Stomach smooth muscle (tissue), 2 donors: ENCODE results near the gene CABLES2.

Source experiments
- H3K27ac ChIP-seq: one replicate; pipeline ENCODE4 v1.7.0; 2013; ENCODE audit warnings: mild to moderate bottlenecking, low read length, inconsistent platforms
- H3K27me3 ChIP-seq, 2 donors: one replicate each; pipeline ENCODE4 v1.7.0; 2013; ENCODE audit warnings: low read length in 2 of 2; ENCODE audit not compliant: insufficient read depth in 2 of 2, control insufficient read depth in 1 of 2
- H3K36me3 ChIP-seq, 2 donors: one replicate each; pipeline ENCODE4 v1.7.0; 2013; ENCODE audit warnings: low read length in 2 of 2; ENCODE audit not compliant: control insufficient read depth in 2 of 2, insufficient read depth in 2 of 2
- H3K4me1 ChIP-seq: one replicate; pipeline ENCODE4 v1.7.0; 2013; ENCODE audit warnings: low read length; ENCODE audit not compliant: control insufficient read depth, insufficient read depth
- H3K4me3 ChIP-seq, 2 donors: one replicate each; pipeline ENCODE4 v1.7.0; 2013; ENCODE audit warnings: low read length in 2 of 2
- H3K9ac ChIP-seq, 2 donors: one replicate each; pipeline ENCODE4 v1.7.0; 2013; ENCODE audit warnings: low read length in 2 of 2, mild to moderate bottlenecking in 1 of 2
- H3K9me3 ChIP-seq, 2 donors: one replicate each; pipeline ENCODE4 v1.7.0; 2013; ENCODE audit warnings: low read length in 2 of 2; ENCODE audit not compliant: control insufficient read depth in 2 of 2
- donor health status: healthy.
- donor health status: Pancreatic carcinoma.

Gene CABLES2

DNA sequence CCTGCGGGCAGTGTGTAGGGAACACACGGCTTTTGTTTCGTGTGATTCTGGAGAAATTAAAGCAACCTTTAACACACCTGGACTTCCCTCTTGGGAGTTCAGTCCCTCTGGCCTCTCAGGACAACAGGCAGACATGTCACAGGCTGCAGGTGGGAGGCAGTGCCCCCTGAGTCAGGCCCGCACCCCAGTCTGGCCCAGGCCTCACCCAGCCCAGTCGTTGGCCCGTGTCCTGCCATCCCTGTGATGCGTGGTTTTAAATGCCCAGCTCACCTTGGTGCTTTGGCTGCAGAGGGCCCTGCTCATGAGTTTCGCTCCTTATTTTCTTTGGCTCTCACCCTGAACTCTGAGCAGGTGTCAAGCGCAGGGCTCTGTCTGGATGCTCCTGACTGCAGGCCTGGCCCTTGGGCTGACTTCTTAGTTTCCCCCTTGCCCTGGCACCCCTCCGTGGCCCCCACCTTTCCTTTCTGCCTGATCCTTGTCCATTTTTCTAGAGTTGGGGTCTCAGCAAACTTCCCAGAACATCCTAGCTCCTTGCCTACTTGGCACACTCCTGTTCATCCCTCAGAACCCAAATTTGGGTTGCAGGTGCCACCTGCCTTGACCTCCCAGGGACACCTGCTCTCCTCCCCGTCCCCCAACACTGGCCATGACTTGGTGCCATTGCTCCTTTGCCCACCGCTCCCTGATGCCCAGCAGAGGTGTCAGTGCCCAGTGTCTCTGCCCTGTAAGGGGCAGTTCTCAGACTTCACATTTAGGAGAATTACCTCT is 2.2 kb upstream of the CABLES2 start:
- H3K27me3 ChIP-seq: no peaks in the 10 kb centered on the region
- no peaks in the 10 kb centered on the region for H3K36me3 ChIP-seq
- peak overlapping the region; percentile 41 for H3K27ac ChIP-seq
- no peak overlapping the region for H3K4me3 ChIP-seq
- H3K9me3 ChIP-seq: no peaks in the 10 kb centered on the region
- no peak overlapping the region for H3K9ac ChIP-seq
- peaks cover 41% of the 10 kb centered on the region for H3K4me1 ChIP-seq

DNA sequence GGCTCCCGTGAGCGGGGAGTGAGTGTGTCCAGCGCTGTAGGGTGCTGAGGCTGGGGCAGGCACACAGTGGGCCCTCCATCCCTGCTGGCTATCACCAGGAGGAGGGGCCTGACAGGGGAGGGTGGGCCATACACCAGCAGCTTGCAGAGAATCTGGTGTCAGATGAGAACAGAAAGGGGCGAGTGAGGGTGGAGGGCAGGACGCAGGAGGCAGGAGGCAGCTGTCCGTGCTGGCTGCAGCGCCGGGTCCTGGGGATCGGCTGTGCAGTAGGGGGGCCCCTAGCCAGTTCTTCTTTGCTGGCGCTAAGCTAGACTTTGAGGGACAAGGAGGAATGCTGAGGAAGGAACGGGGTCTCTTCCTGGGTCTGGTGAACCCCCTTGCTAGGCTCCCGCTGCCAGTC is 1.6 kb upstream of the CABLES2 start:
- H3K9me3 ChIP-seq: no peaks in the 10 kb centered on the region
- no peak overlapping the region for H3K9ac ChIP-seq
- H3K27ac ChIP-seq: no peak overlapping the region
- H3K36me3 ChIP-seq: no peaks in the 10 kb centered on the region
- H3K27me3 ChIP-seq: no peaks in the 10 kb centered on the region
- peaks cover 41% of the 10 kb centered on the region for H3K4me1 ChIP-seq
- no peak overlapping the region for H3K4me3 ChIP-seq

DNA sequence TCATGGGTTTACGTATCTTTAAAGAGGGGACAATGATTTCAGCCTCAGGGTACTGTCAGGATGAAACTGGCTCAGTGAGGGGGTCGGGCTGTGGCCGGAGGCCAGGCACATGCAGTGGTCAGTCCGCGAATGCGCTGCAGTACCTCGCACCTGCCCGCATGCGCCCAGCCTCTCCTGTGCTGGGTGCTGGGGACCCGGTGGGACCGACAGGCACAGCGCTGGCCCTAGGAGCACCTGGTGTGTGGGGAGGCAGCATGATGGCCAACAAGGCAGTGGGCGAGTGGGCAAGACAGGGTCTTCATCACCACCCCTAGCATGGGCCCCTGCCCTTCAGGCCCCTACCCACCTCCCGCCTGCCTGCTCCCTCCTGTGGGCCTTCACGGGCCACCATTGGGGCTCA is 970 bp upstream of the CABLES2 start:
- H3K27ac ChIP-seq: no peak overlapping the region
- no peak overlapping the region for H3K4me3 ChIP-seq
- H3K27me3 ChIP-seq: no peaks in the 10 kb centered on the region
- H3K36me3 ChIP-seq: peaks cover 0 to under 1% of the 10 kb centered on the region in 2 donors
- no peaks in the 10 kb centered on the region for H3K9me3 ChIP-seq
- no peak overlapping the region for H3K9ac ChIP-seq
- peaks cover 41% of the 10 kb centered on the region for H3K4me1 ChIP-seq

DNA sequence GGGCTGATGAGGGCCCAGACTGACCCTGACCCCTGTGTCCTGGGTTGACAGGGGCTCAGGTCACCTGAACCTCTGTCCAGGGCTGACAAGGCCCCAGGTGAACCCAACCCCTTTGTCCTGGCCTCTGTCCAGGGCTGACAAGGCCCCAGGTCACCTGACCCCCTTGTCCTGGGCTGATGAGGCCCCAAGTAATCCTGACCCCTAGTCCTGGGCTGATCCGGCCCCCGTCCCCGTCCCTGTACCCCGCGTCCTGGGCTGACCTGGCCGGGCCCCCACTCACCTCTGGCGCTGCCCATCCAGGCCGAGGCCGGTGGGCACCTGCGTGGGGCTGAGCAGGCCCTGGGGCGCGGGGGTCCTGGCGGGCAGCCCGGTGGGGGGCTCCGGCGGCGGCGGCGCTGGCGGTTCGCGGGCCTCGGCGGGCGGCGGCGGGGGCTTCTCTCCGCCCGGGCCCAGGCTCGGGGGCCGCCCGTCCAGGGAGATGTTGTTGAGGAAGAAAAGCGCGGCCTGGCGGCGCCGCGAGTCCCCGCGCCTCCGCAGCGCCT is 379 bp downstream of the CABLES2 start:
- peaks cover 41% of the 10 kb centered on the region for H3K4me1 ChIP-seq
- peak overlapping the region; percentile 70 to 85 for H3K9ac ChIP-seq
- peaks cover 0 to 3% of the 10 kb centered on the region in 2 donors for H3K36me3 ChIP-seq
- no peaks in the 10 kb centered on the region for H3K9me3 ChIP-seq
- no peak overlapping the region for H3K27ac ChIP-seq
- peak overlapping the region; percentile 76 to 82 for H3K4me3 ChIP-seq
- no peaks in the 10 kb centered on the region for H3K27me3 ChIP-seq

GRCh38 chr20:62405981-62406513 is 1.0 kb downstream of the CABLES2 start:
- peaks cover 41% of the 10 kb centered on the region for H3K4me1 ChIP-seq
- no peaks in the 10 kb centered on the region for H3K9me3 ChIP-seq
- peaks cover 0 to 3% of the 10 kb centered on the region in 2 donors for H3K36me3 ChIP-seq
- peak overlapping the region; percentile 24 for H3K27ac ChIP-seq
- peak overlapping the region; percentile 70 to 85 for H3K9ac ChIP-seq
- H3K27me3 ChIP-seq: no peaks in the 10 kb centered on the region
- H3K4me3 ChIP-seq: peak overlapping the region; percentile 76 to 82

DNA sequence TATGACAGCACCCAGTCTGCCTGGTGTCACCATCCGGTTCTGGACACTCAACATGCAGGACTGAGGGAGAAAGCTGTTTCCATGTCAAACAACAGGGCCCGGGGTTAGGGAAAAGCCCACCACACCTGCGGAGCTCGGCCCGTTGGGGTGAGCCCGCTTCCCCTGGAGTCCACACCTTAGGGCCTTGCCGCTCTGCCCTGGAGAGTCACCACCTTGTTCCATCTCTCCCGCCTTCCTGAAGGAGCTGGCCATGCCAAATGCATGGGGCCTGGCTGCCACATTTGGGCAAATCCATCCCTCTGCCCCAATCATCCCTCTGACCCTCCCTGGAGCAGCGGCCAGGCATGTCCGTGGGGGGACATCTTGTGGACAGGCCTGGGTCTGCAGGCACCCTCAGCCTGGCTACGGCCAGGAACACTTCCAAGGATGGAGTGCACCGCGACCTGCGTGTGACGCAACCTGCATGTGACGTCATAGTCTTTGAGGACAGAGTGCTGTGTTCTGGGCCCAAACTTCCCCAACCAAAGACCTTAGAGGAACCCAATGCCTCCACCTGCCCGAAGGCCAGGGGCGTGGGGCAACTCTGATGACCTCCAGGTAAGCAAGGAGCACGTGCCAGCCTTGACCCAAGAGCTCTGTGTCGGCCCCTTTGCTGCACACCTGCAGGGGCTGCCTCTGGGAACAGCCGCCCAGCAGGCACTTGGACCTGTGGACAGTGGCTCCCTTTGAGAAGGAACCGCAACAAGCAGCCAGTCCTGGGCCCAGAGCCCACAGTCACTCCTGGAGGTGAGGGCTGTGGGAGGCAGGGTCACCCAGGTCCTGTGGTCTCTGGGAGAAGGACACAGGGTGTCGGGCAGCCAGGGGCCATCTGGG is 1.7 kb downstream of the CABLES2 start:
- Histone ChIP-seq H3K36me3 (peaks cover 0 to 3% of the 10 kb centered on the region in 2 donors), H3K27me3 (no peaks in the 10 kb centered on the region), H3K4me3 (peak overlapping the region in 1 of 2 donors; percentile 82), H3K9ac (peak overlapping the region in 1 of 2 donors; percentile 70), H3K9me3 (no peaks in the 10 kb centered on the region), H3K4me1 (peaks cover 37% of the 10 kb centered on the region), H3K27ac (peak overlapping the region; percentile 24)

- Histone ChIP-seq H3K9ac (no peak overlapping the region), H3K4me3 (no peak overlapping the region), H3K4me1 (peaks cover 31% of the 10 kb centered on the region), H3K9me3 (no peaks in the 10 kb centered on the region), H3K27ac (no peak overlapping the region), H3K36me3 (peaks cover 0 to 3% of the 10 kb centered on the region in 2 donors), H3K27me3 (no peaks in the 10 kb centered on the region)
Observed at GRCh38 chr20:62404761-62405107, 2.4 kb downstream of the CABLES2 start.

DNA sequence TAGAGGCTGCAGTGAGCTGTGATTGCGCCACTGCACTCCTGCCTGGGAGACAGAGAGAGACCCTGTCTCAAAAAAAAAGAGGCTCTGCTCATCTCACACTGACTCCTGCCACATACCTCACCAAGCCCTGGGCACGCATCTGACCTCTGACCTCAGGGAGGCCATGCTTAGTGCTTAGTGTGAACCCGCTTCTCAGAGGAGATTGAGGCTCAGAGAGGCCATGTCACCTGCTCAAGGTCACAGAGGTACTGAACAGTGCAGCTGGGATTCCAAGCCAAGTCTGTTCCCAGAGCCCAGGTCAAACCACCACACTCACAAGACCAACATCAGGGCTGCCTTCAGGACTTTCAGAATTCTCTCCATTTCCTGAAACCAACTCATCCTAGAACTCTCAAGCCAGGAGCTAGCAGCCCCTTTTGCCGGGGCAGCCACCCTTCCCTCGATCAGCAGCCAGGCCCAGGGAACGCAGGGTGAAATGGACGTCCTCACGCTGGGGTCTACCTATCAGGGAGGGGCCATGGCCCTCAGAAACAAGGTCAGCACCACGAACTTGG is 2.9 kb downstream of the CABLES2 start:
- Histone ChIP-seq H3K27me3 (no peaks in the 10 kb centered on the region), H3K4me3 (no peak overlapping the region), H3K36me3 (peaks cover 0 to 3% of the 10 kb centered on the region in 2 donors), H3K9me3 (no peaks in the 10 kb centered on the region), H3K9ac (no peak overlapping the region), H3K27ac (no peak overlapping the region), H3K4me1 (peaks cover 29% of the 10 kb centered on the region)

DNA sequence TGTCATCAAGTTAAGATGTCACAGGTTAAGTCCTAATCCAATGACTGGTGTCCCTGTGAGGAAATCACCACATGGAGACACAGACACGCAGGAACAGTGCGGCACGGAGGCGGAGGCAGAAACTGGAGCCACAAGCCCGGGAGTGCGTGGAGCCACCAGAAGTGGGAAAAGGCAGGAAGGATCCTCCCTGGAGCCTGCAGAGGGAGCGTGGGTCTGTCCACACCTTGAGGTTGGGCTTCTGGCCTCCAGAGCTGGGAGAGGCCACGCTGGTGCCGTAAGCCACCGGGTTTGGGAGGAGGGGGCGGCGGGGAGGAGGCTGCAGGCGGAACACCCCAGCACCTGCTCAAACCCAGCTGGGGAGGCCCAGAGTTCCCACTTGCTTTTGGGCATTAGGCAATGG is 3.8 kb downstream of the CABLES2 start:
- Histone ChIP-seq H3K36me3 (peaks cover 0 to 3% of the 10 kb centered on the region in 2 donors), H3K9me3 (no peaks in the 10 kb centered on the region), H3K9ac (no peak overlapping the region), H3K27ac (no peak overlapping the region), H3K27me3 (no peaks in the 10 kb centered on the region), H3K4me1 (peaks cover 29% of the 10 kb centered on the region), H3K4me3 (no peak overlapping the region)

- H3K27ac ChIP-seq: no peak overlapping the region
- H3K9me3 ChIP-seq: no peaks in the 10 kb centered on the region
- H3K4me3 ChIP-seq: no peak overlapping the region
- H3K4me1 ChIP-seq: peaks cover 27% of the 10 kb centered on the region
- no peaks in the 10 kb centered on the region for H3K27me3 ChIP-seq
- no peak overlapping the region for H3K9ac ChIP-seq
- peaks cover 0 to 3% of the 10 kb centered on the region in 2 donors for H3K36me3 ChIP-seq
Observed at GRCh38 chr20:62402456-62403150, 4.5 kb downstream of the CABLES2 start.
